ENCODE measurements around the gene CLN3.
"Not testable (repeated sequence)": the region's sequence is repeated elsewhere in the genome, so short reads cannot be mapped to it uniquely, and the experiment has no call there.

The CLN3 gene

DNA sequence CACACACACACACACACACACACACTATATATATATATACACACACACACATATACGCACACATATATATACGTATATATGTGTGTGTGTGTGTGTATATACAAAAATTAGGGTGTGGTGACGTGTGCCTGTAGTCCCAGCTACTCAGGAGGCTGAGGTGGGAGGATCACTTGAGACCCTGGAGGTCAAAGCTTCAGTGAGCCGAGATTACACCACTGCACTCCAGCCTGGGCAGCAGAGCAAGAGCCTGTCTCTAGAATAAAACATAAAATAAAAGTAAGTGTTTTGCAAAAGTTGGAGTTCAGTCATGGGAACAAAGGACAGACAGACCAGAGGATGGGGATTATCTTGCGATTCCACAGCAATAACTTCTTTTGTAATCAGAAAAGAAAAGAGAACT, 36.1 kb upstream of the CLN3 start:
- Histone ChIP-seq H3K4me1 (ENCODE audit: control insufficient read depth, insufficient read depth, low read length) (peaks cover 4% of the 10 kb centered on the region), H3K9ac (ENCODE audit: low read length) (no peak overlapping the region), H3K36me3 (ENCODE audit: control insufficient read depth, insufficient read depth, low read length) (no peaks in the 10 kb centered on the region), H3K27ac (ENCODE audit: low read depth, low read length) (no peak overlapping the region), H3K27me3 (ENCODE audit: control insufficient read depth, insufficient read depth, low read length) (no peaks in the 10 kb centered on the region), H3K4me3 (ENCODE audit: low read length) (no peak overlapping the region)

GRCh38 chr16:28527100-28527785, 35.4 kb upstream of the CLN3 start:
- H3K27me3 ChIP-seq (ENCODE audit: control insufficient read depth, insufficient read depth, low read length); H3K9ac ChIP-seq (ENCODE audit: low read length); H3K4me3 ChIP-seq (ENCODE audit: low read length); H3K4me1 ChIP-seq (ENCODE audit: control insufficient read depth, insufficient read depth, low read length); H3K36me3 ChIP-seq (ENCODE audit: control insufficient read depth, insufficient read depth, low read length); H3K27ac ChIP-seq (ENCODE audit: low read depth, low read length): not testable (repeated sequence)

- Histone ChIP-seq H3K27me3 (ENCODE audit: control insufficient read depth, insufficient read depth, low read length) (no peaks in the 10 kb centered on the region), H3K4me3 (ENCODE audit: low read length) (no peak overlapping the region), H3K4me1 (ENCODE audit: control insufficient read depth, insufficient read depth, low read length) (peaks cover 4% of the 10 kb centered on the region), H3K27ac (ENCODE audit: low read depth, low read length) (no peak overlapping the region), H3K9ac (ENCODE audit: low read length) (no peak overlapping the region), H3K36me3 (ENCODE audit: control insufficient read depth, insufficient read depth, low read length) (no peaks in the 10 kb centered on the region)
These were observed 34.6 kb upstream of the CLN3 start for GRCh38 chr16:28526201-28527099.

- H3K27ac ChIP-seq (ENCODE audit: low read depth, low read length) = no peak overlapping the region
- H3K36me3 ChIP-seq (ENCODE audit: control insufficient read depth, insufficient read depth, low read length) = no peaks in the 10 kb centered on the region
- H3K27me3 ChIP-seq (ENCODE audit: control insufficient read depth, insufficient read depth, low read length) = no peaks in the 10 kb centered on the region
- no peak overlapping the region for H3K9ac ChIP-seq (ENCODE audit: low read length)
- H3K4me1 ChIP-seq (ENCODE audit: control insufficient read depth, insufficient read depth, low read length) = peaks cover 4% of the 10 kb centered on the region
- H3K4me3 ChIP-seq (ENCODE audit: low read length) = no peak overlapping the region
These were observed 32.9 kb upstream of the CLN3 start for GRCh38 chr16:28524681-28525171.

GRCh38 chr16:28522792-28523191, 30.9 kb upstream of the CLN3 start:
- Histone ChIP-seq H3K4me1 (ENCODE audit: control insufficient read depth, insufficient read depth, low read length) (peaks cover 4% of the 10 kb centered on the region), H3K27ac (ENCODE audit: low read depth, low read length) (no peak overlapping the region), H3K27me3 (ENCODE audit: control insufficient read depth, insufficient read depth, low read length) (no peaks in the 10 kb centered on the region), H3K4me3 (ENCODE audit: low read length) (no peak overlapping the region), H3K36me3 (ENCODE audit: control insufficient read depth, insufficient read depth, low read length) (no peaks in the 10 kb centered on the region), H3K9ac (ENCODE audit: low read length) (no peak overlapping the region)

GRCh38 chr16:28521436-28521835, 29.6 kb upstream of the CLN3 start:
- Histone ChIP-seq H3K27ac (ENCODE audit: low read depth, low read length) (no peak overlapping the region), H3K4me3 (ENCODE audit: low read length) (no peak overlapping the region), H3K4me1 (ENCODE audit: control insufficient read depth, insufficient read depth, low read length) (peaks cover 4% of the 10 kb centered on the region), H3K27me3 (ENCODE audit: control insufficient read depth, insufficient read depth, low read length) (no peaks in the 10 kb centered on the region), H3K9ac (ENCODE audit: low read length) (no peak overlapping the region), H3K36me3 (ENCODE audit: control insufficient read depth, insufficient read depth, low read length) (no peaks in the 10 kb centered on the region)

GRCh38 chr16:28520672-28521071, 28.8 kb upstream of the CLN3 start:
- Histone ChIP-seq H3K4me3 (ENCODE audit: low read length) (no peak overlapping the region), H3K27me3 (ENCODE audit: control insufficient read depth, insufficient read depth, low read length) (no peaks in the 10 kb centered on the region), H3K4me1 (ENCODE audit: control insufficient read depth, insufficient read depth, low read length) (peaks cover 4% of the 10 kb centered on the region), H3K36me3 (ENCODE audit: control insufficient read depth, insufficient read depth, low read length) (no peaks in the 10 kb centered on the region), H3K9ac (ENCODE audit: low read length) (no peak overlapping the region), H3K27ac (ENCODE audit: low read depth, low read length) (no peak overlapping the region)

GRCh38 chr16:28514246-28514645, 22.4 kb upstream of the CLN3 start:
- H3K4me1 ChIP-seq (ENCODE audit: control insufficient read depth, insufficient read depth, low read length) = no peaks in the 10 kb centered on the region

GRCh38 chr16:28513484-28514181, 21.8 kb upstream of the CLN3 start:
- Histone ChIP-seq H3K27ac (ENCODE audit: low read depth, low read length) (no peak overlapping the region), H3K27me3 (ENCODE audit: control insufficient read depth, insufficient read depth, low read length) (no peaks in the 10 kb centered on the region), H3K36me3 (ENCODE audit: control insufficient read depth, insufficient read depth, low read length) (no peaks in the 10 kb centered on the region), H3K4me1 (ENCODE audit: control insufficient read depth, insufficient read depth, low read length) (no peaks in the 10 kb centered on the region), H3K9ac (ENCODE audit: low read length) (no peak overlapping the region), H3K4me3 (ENCODE audit: low read length) (no peak overlapping the region)

More at GRCh38 chr16:28514246-28514645, 22.4 kb upstream of the CLN3 start:
- no peak overlapping the region for H3K27ac ChIP-seq (ENCODE audit: low read depth, low read length)
- H3K4me3 ChIP-seq (ENCODE audit: low read length) = no peak overlapping the region
- H3K9ac ChIP-seq (ENCODE audit: low read length) = no peak overlapping the region
- no peaks in the 10 kb centered on the region for H3K27me3 ChIP-seq (ENCODE audit: control insufficient read depth, insufficient read depth, low read length)
- no peaks in the 10 kb centered on the region for H3K36me3 ChIP-seq (ENCODE audit: control insufficient read depth, insufficient read depth, low read length)

- no peaks in the 10 kb centered on the region for H3K4me1 ChIP-seq (ENCODE audit: control insufficient read depth, insufficient read depth, low read length)
- no peak overlapping the region for H3K27ac ChIP-seq (ENCODE audit: low read depth, low read length)
These were observed 20.2 kb upstream of the CLN3 start for GRCh38 chr16:28511801-28512789.

DNA sequence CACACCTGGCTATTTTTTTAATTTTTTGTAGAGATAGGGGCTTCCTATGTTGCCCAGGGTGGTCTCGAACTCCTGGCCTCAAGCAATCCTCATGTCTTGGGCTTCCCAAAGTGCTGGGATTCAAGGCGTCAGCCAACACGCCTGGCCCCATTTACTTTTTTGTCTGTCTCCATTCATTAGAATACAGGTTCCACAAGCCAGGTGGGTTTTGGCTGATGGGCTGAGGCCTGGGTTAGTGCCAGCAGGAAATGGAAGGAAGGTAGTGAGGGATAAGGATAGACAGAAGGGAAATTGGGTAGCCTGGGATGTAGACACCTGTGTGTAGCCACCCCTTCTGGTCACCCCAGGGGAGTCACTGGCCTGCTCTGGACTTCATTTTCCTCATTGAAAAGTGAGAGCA, 19.2 kb upstream of the CLN3 start:
- H3K27me3 ChIP-seq (ENCODE audit: control insufficient read depth, insufficient read depth, low read length) = no peaks in the 10 kb centered on the region
- H3K27ac ChIP-seq (ENCODE audit: low read depth, low read length) = no peak overlapping the region
- no peaks in the 10 kb centered on the region for H3K4me1 ChIP-seq (ENCODE audit: control insufficient read depth, insufficient read depth, low read length)
- H3K9ac ChIP-seq (ENCODE audit: low read length) = no peak overlapping the region
- no peak overlapping the region for H3K4me3 ChIP-seq (ENCODE audit: low read length)
- H3K36me3 ChIP-seq (ENCODE audit: control insufficient read depth, insufficient read depth, low read length) = no peaks in the 10 kb centered on the region

More at GRCh38 chr16:28511801-28512789, 20.2 kb upstream of the CLN3 start:
- H3K27me3 ChIP-seq (ENCODE audit: control insufficient read depth, insufficient read depth, low read length) = no peaks in the 10 kb centered on the region
- H3K9ac ChIP-seq (ENCODE audit: low read length) = no peak overlapping the region
- no peak overlapping the region for H3K4me3 ChIP-seq (ENCODE audit: low read length)
- no peaks in the 10 kb centered on the region for H3K36me3 ChIP-seq (ENCODE audit: control insufficient read depth, insufficient read depth, low read length)

Data from rectal smooth muscle tissue (tissue), 1 donor.